GM19025 (cell line): ENCODE measurements around the gene CDHR1.
A peak's percentile ranks its signal among the peaks of the same experiment; 100 is the strongest.
"Not testable (repeated sequence)": the region's sequence is repeated elsewhere in the genome, so short reads cannot be mapped to it uniquely, and the experiment has no call there.

Source experiments
- ATAC-seq: cut with Tn5 transposase; IDR thresholded peaks from one replicate; pipeline ENCODE4 v1.9.1; 2021; ENCODE audit warnings: mild to moderate bottlenecking, low read depth, moderate library complexity; ENCODE audit not compliant: unreplicated experiment

Gene CDHR1

GRCh38 chr10:84172467-84173356, 21.6 kb upstream of the CDHR1 start:
- peak; percentile 46 for ATAC-seq

GRCh38 chr10:84173501-84173929, 20.8 kb upstream of the CDHR1 start, which contains the start of gene GPR15LG:
Gene GPR15LG, plus strand, starts transcription at chr10:84173801. Its CDS starts 51 bp downstream, at chr10:84173852.
- peak; percentile 46 for ATAC-seq

DNA sequence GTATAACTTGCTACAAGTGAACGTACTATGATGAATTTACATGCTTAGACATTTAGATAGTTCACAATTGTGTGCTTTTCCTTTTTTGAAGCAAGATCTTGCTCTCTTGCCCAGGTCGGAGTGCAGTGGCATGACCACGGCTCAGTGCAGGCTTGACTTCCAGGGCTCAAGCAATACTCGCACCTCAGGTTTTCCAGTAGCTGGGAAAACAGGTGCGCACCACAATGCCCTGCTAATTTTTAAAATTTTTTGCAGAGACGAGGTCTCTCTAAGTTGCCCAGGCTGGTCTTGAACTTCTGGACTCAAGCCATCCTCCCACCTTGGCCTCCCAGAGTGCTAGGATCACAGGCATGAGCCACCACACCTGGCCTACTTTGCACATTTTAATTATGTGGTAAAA, 18.9 kb upstream of the CDHR1 start:
- ATAC-seq = no peak

- no peak for ATAC-seq
Measured at GRCh38 chr10:84176351-84176750, 18.0 kb upstream of the CDHR1 start.

- no peak for ATAC-seq
Measured at GRCh38 chr10:84176836-84177474, 17.4 kb upstream of the CDHR1 start.

DNA sequence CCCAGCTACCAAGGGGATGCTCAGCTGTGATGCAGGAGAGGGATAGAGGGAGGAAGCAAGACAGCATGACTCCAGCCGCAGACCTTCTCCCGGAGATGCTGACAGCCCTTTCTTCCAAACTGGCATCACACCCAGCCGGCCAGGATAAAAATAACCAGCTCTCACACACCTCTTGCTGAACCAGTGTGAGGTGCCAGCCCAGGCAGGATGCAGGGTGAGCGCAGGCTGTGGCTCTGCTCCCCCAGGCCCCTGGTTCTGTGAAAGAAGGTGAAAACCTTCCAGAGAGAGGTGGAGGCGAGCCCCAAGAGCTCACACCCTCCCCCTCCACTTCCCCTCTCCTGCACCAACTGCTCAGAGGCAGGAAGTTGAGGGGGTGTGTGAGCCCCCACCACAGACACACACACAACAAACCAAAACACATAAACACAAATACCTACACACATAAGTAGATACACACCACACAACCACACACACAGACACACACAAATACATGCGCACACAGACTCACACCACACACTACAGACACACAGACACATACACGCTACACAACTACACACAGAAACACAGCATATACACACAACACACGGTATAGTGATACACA, 16.7 kb upstream of the CDHR1 start:
- no peak for ATAC-seq

- no peak for ATAC-seq
Measured at GRCh38 chr10:84178160-84178609, 16.2 kb upstream of the CDHR1 start.

- peak; percentile 82 for ATAC-seq
Measured at GRCh38 chr10:84179059-84179710, 15.2 kb upstream of the CDHR1 start.

- not testable (repeated sequence) for ATAC-seq
Measured at GRCh38 chr10:84180386-84180785, 14.0 kb upstream of the CDHR1 start.

- no peak for ATAC-seq
Measured at GRCh38 chr10:84181631-84182030, 12.7 kb upstream of the CDHR1 start.

- no peak for ATAC-seq
Measured at GRCh38 chr10:84184517-84184916, 9.8 kb upstream of the CDHR1 start.

DNA sequence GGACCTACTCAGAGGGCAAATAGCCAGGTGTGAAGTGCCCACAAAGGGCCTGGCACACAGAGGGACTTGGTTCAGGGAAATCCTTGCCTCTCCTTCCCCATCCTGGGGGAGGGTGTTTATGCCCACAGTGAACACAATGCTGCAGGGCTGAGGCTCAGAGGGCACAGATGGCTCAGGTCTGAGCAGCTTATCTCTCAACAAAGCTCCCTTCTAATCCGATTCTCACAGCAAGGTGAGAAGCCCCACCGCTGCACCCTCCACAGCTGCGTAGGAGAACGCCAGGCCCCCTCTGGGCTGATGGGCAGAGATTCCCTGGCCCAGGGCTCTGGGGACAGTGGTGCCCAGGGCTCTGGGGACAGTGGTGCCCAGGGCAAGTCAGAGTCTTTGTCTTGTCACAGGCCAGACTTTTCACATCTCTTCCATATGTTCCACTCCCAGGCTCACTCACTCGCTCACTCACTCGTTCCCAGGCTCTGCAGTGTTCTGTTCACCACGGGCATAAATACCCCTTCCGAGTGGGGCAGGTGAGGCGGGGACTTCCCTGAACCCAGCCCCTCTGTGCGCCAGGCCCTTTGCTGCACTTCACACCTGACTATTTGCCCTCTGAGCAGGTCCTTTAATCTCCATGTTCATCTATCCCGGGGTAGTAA, 8.7 kb upstream of the CDHR1 start:
- ATAC-seq = no peak

DNA sequence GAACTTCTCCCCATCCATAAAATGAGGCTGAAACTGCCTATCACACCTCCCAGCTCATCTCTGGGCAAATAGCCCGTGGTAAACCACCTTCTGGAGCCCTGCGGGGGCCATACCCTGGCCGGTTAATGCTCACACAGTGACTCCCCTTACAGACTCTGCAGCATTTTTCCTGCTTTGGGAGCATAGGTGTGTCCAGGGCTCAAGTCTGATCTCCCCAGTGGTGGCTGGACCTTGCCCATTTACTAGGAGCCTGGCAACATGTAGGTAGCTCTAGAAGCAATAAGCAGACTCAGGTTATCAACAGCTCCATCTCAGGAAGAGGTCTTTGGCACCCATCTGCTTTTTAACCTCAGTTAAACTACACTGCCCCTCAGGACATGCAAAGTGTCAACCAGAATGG, 5.5 kb upstream of the CDHR1 start:
- ATAC-seq = no peak

GRCh38 chr10:84190621-84191020, 3.7 kb upstream of the CDHR1 start:
- no peak for ATAC-seq

DNA sequence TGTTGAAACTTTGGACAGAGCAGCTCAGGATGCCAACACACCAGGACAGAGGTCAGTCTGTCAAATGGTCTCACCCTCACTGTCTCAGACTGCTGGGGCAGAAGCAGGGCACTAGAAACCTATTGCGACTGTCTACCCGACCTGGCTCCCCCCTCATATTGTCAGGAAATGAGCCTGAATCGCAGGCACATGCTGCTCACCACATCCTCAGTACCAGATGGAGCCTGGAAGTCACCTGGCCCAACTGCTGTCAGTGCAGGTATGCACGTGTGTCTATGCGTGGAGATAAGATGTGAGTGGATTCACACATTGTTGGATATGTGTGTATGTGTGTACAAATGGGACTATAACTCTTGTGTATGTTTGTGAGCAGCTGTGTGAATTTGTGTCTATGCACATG, 3.2 kb upstream of the CDHR1 start:
- no peak for ATAC-seq

DNA sequence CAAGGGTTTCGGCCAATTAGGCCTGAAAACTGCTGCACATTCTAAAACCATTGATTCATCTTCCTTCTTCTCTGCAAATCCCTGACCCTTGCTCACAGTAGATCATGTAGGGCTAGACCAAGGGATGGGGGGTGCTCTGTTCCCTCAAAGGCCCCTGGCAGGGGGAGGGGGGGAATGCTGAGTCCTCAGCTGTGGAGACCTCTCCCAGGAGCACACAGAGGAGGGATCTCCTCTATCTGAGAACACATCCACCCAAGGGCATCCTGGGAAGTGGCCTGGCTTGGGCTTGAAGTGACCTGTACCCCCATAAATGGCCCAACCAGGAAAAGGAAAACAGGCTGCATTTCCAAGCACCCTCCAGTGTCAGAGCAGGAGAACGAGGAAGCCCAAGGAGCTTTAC, 1.0 kb upstream of the CDHR1 start:
- no peak for ATAC-seq

- ATAC-seq = no peak
Measured at GRCh38 chr10:84193846-84194423, 402 bp upstream of the CDHR1 start.

DNA sequence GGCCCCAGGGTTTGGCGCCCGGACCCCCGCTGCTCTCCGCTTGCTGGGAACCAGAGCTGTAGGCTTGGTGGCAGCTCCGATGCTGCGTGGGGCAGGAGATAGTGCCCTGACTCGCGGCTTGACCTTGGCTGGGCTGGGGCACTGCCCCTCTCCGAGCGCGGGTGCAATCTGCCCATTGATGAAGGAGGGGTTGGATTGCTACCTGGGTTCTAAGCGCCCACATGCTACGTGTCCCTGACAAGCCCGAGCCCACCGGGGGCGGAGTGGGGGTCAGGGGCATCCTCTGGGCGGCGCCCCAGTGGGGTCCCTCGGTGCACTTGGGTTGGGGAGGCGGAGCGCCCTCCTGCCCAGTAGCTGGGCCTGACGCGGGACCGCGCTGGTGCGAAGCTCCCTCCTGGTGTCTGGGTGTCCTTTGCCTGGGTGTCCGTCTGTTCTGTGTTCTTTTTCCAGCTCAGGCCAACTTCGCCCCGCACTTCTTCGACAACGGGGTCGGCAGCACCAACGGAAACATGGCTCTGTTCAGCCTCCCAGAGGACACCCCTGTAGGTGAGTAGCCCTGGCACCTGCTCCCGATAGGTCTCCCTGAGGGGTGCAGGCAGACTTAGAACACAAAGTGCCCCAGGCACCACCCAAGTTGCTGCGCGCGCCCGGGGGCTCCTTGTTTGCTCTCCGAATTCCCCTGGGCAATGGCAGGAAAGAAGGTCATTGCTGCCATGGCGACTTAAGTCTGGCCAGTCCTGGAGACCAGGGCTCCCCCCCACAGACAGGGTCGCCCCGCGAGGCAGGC, 900 bp downstream of the CDHR1 start:
- ATAC-seq = no peak

DNA sequence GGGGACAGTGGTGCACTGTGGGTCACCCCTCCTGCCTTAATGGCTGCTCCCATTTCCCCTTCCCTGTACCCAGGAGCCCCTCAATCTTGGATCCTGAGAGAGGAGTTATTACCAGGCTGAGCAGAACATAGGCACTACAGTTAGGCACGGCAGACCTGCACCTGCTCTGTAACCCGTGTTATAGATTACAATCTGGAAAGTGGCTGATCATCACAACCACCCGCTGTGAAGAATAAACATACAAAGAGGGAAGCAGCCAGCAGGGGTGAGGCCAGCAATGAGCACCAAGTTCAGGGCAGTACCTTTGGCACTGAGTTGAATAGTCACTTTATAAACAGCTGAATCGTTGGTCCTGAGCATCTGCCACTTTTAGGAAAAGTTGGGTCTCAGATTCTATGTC, 1.7 kb downstream of the CDHR1 start:
- no peak for ATAC-seq
